GM18867 (cell line): Measurements from ENCODE around the gene TDRD10.

Experiments
- ATAC-seq: cut with Tn5 transposase; IDR thresholded peaks from one replicate; pipeline ENCODE4 v1.9.1; 2021; ENCODE audit warnings: mild to moderate bottlenecking, moderate library complexity; ENCODE audit not compliant: unreplicated experiment

The TDRD10 gene

GRCh38 chr1:154551474-154551873, 49.5 kb downstream of the TDRD10 start:
- ATAC-seq = no peak

- no peak for ATAC-seq
Observed at GRCh38 chr1:154552036-154552435, 50.0 kb downstream of the TDRD10 start.

GRCh38 chr1:154553056-154554030, 51.3 kb downstream of the TDRD10 start:
- no peak for ATAC-seq

DNA sequence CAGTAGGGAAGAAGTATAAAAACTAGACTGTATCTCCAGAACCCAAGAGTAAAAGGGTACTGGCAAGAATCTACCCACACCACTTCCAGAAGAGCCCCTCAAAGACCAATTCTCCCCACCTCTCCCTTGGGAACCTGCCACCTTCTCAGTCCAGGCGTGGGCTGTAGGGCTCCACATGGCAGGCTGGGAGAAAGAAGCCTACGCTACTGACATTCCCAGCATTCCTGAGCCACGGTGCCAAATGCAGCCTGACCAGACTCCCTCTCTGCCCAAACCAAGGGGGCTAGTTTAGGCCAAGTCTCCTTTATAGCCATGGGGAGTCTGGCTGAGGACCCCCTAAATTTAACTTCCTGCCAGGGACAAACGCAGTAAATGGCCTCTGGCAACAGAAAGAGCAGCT, 54.4 kb downstream of the TDRD10 start:
- no peak for ATAC-seq

- ATAC-seq = no peak
Observed at GRCh38 chr1:154557248-154557938, 55.4 kb downstream of the TDRD10 start.

- peak; percentile 15 for ATAC-seq
Observed at GRCh38 chr1:154557939-154558719, 56.1 kb downstream of the TDRD10 start, which contains the start of gene UBE2Q1. Gene UBE2Q1, minus strand, starts transcription at chr1:154558662. Its CDS starts 109 bp downstream, at chr1:154558553.

GRCh38 chr1:154558720-154559465, 56.9 kb downstream of the TDRD10 start:
- ATAC-seq = peak; percentile 90

GRCh38 chr1:154559466-154560044, 57.5 kb downstream of the TDRD10 start:
- peak; percentile 36 for ATAC-seq

DNA sequence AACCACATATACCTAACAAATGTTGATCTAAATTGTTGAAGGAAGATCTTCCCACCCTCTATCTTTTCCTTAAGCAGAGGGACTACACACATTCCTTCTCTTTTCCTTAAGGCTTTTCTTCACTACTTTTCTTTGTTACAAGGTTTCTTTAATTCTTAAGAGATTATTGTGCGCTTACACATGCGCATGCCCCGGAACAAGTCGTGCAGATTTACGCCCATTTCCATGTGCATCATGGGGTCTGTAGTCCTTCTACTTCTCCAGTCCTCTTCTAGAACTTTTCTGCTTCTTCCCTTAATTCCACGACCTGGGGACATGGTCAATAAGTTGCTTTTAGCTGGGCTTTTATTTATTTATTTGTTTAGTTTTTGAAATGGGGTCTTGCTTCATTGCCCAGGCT, 63.9 kb downstream of the TDRD10 start:
- no peak for ATAC-seq

DNA sequence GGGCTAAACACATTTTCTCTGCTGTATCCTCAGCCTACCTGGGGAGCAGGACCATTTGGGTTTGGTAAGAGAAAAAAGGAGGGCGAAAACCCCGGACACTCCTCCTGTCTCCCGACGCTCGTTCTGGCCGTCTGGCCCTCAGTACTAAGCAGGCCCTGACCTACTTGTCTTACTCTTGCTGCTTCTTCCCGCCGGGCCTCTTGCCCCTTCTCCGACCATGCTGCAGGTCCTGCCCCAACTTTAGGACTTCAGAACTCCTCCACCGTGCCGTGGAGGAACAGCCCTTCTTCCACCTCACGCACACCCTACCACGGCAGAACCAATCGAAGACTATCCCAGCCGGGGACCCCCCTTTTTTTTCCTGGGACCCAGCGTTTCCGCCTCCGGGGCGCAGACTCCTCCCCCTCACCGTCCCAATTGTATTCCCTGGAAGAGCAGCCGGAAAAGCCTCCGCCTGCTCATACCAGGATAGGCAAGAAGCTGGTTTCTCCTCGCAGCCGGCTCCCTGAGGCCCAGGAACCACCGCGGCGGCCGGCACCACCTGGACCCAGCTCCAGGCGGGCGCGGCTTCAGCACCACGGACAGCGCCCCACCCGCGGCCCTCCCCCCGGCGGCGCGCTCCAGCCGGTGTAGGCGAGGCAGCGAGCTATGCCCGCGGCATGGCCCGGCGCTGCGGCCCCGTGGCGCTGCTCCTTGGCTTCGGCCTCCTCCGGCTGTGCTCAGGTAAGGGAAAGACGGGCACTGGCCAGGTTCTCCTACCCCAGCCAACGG, 65.6 kb downstream of the TDRD10 start, which contains the start of gene CHRNB2:
CHRNB2 (plus strand) TSS at position 393 of the 771 bp plus-strand sequence; CDS start at position 660, 267 bp downstream.
- no peak for ATAC-seq

DNA sequence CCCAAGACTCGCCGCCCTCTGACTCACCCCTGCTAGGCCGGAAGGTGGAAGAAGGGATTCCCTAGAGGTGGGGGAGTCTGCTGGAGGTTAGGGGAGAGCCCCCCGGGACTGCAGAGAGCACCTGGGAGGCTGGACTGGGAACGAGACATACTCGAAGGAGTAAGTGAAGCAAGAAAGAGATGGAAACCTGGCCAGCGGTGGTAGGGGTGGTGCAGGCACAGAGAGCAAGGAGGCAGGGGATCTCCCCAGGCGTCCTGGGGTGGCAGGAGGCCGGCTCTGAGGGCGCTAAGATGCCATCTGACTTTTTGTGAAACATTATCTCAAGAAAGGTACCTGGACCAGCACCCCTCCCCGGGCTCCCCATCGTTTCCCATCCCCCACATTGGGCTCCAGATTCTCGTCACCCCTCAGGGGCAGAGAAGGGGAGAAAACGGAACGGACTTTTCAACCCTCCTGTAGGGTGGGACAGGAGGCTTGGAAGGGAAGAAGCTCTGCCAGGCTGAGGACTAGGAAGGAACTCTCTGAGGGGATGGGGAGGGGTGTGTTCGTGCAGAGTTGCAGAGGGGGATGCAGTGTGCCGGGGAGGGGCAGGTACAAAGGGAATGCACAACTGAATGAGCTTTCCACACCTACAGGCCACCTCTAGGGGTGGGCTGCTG, 66.3 kb downstream of the TDRD10 start:
- ATAC-seq = no peak

- no peak for ATAC-seq
Observed at GRCh38 chr1:154571244-154571963, 69.4 kb downstream of the TDRD10 start.

DNA sequence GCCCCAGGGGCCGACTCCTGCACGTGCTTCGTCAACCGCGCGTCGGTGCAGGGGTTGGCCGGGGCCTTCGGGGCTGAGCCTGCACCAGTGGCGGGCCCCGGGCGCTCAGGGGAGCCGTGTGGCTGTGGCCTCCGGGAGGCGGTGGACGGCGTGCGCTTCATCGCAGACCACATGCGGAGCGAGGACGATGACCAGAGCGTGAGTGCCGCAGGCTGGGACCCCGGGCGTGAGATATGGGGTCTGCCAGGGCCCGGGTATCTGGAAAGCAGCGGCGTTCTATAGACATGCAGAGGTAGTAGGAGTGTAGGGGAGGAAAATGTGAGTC, 69.9 kb downstream of the TDRD10 start:
- no peak for ATAC-seq

DNA sequence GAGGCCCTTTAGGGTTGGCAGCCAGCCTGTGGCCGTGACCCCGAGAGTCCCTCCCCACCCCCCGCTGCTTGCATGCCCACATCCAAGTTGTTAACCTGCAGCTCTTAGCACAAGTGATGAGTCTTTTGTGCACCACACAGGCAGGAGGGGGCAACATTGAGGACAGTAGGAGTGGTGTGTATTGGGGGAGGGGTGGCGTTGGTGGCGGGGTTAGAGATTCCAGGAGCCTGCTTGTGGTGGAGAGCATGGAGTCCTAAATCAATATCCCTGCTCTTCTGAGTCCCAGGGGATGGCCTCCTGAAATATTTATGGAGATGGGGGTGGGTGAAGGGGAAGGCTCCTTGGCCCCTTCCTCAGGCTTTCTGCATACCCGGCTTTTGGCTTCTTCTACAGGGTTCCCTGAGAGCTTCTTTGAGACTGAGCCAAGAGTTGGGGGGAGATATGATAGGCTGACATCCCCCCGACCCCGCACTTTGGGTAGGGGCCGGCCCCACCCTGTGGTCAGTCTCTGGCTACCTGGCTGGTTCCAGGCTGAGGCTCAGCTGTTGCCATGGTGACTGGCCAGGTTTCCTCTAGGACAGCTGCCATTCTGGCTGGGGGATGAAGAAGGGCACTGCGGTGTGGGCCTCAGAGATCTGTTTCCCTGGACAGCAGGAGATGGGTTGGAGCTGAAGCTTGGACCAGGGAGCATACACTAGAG, 70.6 kb downstream of the TDRD10 start:
- ATAC-seq = no peak

GRCh38 chr1:154573168-154573510, 71.1 kb downstream of the TDRD10 start:
- no peak for ATAC-seq

DNA sequence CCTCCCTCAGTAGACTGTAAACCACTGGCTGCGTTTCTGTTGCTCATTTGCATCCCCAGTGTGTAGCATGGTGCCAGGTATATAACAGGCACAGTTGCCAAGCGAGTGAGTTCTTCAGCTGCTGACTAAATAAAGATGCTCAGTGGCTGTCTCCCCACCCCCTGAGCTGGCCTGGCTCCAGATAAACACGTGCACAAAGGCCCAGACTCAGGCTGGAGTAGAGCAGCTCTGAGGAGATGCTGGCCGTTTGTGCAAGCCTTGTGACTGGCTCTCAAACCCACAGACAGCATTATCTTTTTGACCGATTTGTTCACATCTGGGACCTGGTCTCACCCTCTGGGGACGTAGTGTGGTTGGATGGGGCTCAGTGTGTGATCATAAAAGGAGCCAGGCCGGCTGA, 72.7 kb downstream of the TDRD10 start:
- no peak for ATAC-seq

DNA sequence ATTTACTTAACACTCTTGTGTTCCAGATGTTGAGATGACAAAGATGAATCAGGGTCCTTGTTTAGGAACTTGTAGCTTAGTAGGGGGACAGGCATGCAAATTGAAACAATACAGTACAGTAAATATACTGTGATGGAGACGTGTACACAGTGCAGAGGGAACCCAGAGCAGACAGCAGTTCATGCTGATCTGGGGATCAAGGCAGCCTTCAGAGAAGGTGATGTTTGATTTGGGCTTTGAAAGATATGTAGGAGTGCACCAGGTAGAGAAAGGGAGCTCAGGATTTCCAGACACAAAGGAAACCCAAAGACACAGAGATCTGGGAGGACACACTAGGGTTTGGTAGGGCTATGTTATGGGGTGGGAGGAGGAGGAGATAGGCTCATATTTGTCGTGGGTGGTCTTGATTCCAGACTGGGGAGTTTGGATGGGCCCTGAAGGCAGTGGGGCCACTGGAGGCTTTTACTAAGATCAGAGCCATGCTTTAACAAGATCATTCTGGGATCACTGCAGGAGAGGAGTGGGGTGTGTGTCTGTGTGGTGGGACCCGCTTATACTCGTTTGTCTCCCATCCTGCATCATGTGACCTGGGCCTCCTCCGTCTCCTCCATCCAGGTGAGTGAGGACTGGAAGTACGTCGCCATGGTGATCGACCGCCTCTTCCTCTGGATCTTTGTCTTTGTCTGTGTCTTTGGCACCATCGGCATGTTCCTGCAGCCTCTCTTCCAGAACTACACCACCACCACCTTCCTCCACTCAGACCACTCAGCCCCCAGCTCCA, 73.3 kb downstream of the TDRD10 start:
- ATAC-seq = no peak
